ENCODE data around the gene C12orf56.
"Not testable (repeated sequence)": the region's sequence is repeated elsewhere in the genome, so short reads cannot be mapped to it uniquely, and the experiment has no call there.

C12orf56 gene

GRCh38 chr12:64385019-64385418, 5.5 kb downstream of the C12orf56 start:
- no peak for DNase-seq

DNA sequence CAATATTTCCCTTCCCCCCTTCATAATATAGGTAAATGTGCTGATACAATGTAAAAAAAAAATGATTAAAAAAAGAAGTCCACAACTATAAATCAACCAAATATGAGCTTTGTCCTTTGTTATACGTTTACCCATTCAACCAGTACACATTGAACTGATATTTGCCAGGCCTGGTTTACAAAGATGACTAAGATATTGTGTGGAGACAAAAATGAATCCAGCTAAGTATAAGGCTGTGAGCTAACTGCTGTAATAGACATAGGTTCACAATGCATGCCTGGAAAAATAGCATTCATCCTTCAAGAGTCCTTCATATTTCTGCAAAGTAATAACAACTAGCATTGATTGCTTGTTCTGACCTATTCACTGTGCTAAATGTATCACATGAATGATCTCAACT, 6.9 kb downstream of the C12orf56 start:
- no peak for DNase-seq

- no peak for DNase-seq
Observed at GRCh38 chr12:64362721-64363305, 27.7 kb downstream of the C12orf56 start.

DNA sequence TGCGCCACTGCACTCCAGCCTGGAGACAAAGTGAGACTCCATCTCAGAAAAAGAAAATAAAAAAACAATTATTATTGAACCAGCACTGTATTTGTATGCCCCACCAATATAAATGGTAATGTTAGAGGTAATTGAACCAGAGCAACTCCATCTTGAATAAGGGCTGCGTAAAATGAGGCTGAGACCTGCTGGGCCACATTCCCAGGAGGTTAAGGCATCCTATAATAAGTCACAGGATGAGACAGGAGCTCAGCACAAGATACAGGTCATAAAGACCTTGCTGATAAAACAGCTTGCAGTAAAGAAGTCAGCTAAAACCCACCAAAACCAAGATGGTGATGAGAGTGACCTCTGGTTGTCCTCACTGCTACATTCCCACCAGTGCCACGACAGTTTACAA, 29.4 kb downstream of the C12orf56 start:
- not testable (repeated sequence) for DNase-seq

GRCh38 chr12:64356209-64356608, 34.3 kb downstream of the C12orf56 start:
- DNase-seq: not testable (repeated sequence)

DNA sequence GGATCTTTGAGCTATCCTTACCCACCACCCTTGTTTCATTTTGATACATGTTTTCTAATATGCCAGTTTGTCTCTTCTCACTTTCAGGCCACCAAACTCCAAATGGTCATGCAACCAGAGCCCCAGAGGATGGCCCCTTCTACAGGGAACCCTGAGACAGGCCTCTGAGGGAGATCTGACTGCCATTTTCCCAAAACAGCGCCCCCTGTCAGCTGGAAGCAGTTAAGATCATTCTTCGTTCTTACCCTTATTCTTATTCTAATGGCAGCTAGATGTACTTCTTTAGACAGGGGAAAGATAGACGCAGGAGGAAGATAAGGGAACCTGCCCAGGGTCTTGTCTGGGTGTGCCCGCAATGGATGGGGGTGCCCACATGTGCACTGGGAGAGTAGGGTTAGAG, 38.4 kb downstream of the C12orf56 start:
- no peak for DNase-seq

GRCh38 chr12:64351265-64351664, 39.3 kb downstream of the C12orf56 start:
- no peak for DNase-seq

DNA sequence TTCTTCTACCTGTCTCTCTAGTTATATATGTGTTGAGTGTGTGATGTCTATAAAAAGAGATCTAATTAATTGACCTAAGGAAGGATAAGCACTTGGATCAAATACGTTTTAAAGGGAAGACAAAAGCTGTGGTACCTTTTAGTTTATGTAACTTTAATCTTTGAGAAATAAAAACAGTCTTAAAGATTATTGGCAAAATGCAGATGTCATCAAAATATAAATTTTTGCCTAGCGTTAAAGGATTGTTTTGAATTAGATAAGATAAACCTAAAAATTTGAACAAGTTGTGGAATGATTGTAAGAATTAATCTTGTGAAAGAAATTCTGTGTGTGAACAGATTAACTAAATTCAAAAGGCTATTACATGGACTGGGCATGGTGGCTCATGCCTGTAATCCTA, 42.9 kb downstream of the C12orf56 start:
- DNase-seq: no peak

DNA sequence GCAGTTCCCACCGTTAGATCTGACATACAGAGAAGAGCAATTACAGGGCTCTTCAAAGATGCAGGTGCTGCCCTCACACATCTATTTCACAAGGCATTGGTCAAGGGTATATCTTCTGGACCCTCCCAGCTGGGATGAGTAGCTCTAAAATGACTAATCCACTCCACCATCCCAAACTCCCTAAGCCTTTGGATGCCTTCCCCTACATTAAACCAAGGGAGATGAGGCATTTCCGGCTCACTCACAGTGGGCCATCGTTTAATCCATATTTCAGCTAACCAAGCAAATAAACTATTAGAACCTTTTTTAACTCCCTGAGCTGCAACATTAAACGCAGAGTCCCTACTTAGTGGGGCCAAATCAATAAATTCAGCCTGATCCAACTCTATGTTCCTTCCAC, 45.9 kb downstream of the C12orf56 start:
- DNase-seq: not testable (repeated sequence)

- DNase-seq: not testable (repeated sequence)
Observed at GRCh38 chr12:64340546-64340945, 50.0 kb downstream of the C12orf56 start.

- DNase-seq: no peak
Observed at GRCh38 chr12:64335886-64336466, 54.6 kb downstream of the C12orf56 start.

GRCh38 chr12:64332938-64333337, 57.6 kb downstream of the C12orf56 start:
- DNase-seq: no peak

- DNase-seq: no peak
Observed at GRCh38 chr12:64332296-64332695, 58.3 kb downstream of the C12orf56 start.

- not testable (repeated sequence) for DNase-seq
Observed at GRCh38 chr12:64329031-64329710, 61.4 kb downstream of the C12orf56 start.

DNA sequence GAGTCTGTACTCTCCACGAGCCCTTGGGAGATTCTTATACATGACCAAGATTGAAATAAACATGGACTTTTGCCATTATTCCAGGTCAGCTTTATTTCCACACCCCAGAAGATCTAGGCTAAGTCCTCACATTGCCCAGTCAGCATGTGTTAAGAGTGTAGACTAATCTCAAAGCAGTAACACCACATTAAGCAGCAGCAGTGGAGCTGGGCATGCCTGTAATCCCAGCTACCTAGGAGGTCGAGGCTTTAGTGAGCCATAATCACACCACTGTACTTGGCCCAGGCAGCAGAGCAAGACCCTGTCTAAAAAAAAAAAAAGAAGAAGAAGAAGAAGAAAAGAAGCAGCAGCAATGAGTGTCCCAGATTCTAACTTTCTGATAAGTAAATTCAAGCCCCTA, 65.5 kb downstream of the C12orf56 start:
- DNase-seq: no peak

DNA sequence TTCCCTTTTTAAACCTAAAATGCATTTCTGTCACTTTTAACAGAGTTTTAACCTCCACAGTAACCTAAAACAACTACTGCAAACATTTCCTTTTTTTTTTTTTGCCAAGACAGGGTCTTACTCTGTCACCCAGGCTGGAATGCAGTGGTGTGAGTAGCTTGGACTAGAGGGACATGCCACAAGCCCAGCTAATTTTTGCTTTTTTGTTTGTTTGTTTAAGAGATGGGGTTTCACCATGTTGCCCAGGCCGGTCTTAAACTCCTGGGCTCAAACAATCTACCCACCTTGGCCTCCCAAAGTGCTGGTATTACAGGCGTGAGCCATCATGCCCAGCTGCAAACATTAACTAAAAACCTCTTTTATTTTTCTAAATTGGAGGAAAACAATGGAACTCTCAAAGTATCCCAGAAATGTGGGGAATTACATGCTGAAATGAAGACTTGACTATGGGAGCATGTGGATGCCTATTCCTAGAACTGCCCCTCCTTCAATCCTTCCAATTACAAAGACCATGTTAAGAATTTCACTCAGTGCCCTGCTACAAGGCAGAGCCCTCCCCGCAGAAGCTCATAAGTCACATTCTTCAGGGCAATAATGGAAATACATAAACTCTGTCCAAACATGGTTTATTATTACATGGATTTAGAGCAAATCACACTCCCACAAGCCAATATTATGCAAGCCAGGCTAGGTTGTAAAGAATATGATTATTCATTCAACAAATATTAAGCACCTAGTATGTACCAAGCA, 66.9 kb downstream of the C12orf56 start:
- no peak for DNase-seq

DNA sequence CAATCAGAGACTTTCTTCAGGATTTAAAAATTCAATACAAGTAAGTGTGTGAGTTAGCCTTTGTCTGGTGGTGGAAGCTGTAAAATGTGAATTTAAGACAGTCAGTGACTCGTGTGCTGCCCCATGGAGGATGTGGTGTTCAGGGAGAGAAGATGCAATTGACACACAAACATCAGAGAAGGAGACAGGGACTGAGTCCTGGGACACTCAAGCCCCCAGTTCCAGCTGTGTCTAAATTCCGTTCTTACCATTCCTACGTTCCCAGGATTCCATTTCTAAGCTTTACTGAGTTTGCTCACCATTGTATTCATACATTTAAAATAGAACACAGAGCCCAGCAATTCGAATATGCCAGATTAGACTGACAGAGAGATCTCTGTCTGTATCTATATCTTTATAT, 67.6 kb downstream of the C12orf56 start:
- no peak for DNase-seq

GRCh38 chr12:64320611-64321010, 69.9 kb downstream of the C12orf56 start:
- no peak for DNase-seq

DNA sequence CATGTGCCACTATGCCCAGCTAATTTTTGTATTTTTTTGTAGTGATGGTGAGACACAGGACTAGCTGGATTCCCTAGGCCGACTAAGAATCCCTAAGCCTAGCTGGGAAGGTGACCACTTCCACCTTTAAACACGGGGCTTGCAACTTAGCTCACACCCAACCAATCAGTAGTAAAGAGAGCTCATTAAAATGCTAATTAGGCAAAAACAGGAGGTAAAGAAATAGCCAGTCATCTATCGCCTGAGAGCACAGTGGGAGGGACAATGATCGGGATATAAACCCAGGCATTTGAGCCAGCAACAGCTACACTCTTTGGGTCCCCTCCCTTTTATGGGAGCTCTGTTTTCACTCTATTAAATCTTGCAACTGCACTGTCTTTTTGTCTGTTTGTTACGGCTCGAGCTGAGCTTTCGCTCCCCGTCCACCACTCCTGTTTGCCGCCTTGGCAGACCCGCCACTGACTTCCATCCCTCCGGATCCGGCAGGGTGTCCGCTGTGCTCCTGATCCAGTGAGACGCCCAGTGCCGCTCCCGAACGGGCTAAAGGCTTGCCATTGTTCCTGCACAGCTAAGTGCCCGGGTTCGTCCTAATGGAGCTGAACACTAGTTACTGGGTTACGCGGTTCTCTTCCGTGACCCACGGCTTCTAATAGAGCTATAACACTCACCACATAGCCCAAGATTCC, 70.9 kb downstream of the C12orf56 start:
- not testable (repeated sequence) for DNase-seq

GRCh38 chr12:64318605-64319004, 72.0 kb downstream of the C12orf56 start:
- peak in 1 of 2 donors; percentile 43 for DNase-seq

DNA sequence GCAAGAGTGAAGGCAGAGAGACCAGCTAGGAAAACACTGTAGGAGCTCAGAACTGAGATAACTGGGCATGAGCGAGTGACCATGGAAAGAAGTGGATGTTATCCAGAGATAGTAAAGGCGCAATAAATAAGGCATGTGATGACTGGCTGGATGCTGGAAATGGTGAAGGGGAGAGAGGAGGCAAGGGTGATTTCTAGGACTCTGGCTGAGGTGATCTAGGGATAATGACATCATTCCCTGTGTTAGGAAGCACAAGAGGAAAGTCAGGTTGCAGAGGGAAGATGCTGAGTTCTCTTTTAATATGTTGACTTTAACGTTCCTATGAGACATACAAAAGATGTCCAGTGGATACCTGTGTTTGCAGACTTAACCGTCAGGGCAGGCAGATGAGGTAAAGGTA, 78.7 kb downstream of the C12orf56 start:
- DNase-seq: no peak

GRCh38 chr12:64304571-64304970, 86.0 kb downstream of the C12orf56 start:
- no peak for DNase-seq

DNA sequence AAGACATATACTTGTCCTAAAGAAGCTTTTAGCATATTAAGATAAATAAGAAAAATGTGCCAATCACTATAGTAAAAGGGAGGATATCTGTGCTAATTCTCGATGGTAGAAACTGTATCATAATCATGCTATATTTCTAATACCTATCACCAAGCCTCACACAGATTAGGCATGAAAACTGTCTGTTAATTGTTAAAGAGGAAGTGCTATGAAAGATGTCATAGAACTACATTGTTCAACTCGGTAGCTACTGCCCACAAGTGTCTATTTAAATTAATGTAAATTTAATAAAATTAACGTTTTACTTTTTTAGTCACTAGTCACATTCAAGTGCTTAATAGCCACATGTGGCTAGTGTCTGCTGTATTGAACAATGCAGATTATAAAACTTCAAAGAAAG, 90.9 kb downstream of the C12orf56 start:
- DNase-seq: no peak
